H9 (cell line): Measurements from ENCODE around the gene DIAPH3. TPM values are rescaled to one million over a fixed set of nuclear protein-coding genes. Genes with fewer than 3 reads are reported as not detected.

ENCODE experiments used
- DNase-seq: peaks from one replicate; pipeline ENCODE4 v3.0.0-alpha.2; 2017
- H2AFZ ChIP-seq: one replicate; pipeline ENCODE4 v1.6.1; 2013; ENCODE audit warnings: mild to moderate bottlenecking, low read length, control low read depth, moderate library complexity
- H2AK5ac ChIP-seq: 2 replicates; pipeline ENCODE4 v1.6.1; 2013; ENCODE audit warnings: low read length, control low read depth, mixed read lengths; ENCODE audit not compliant: insufficient read length
- H2BK120ac ChIP-seq: one replicate; pipeline ENCODE4 v1.6.1; 2013; ENCODE audit warnings: low read depth, mild to moderate bottlenecking, low read length, control low read depth, inconsistent platforms; ENCODE audit not compliant: poor library complexity, severe bottlenecking
- H2BK12ac ChIP-seq: 2 replicates; pipeline ENCODE4 v1.6.1; 2013; ENCODE audit warnings: low read length, control low read depth, mixed read lengths, low read depth; ENCODE audit not compliant: insufficient read length
- H2BK15ac ChIP-seq: 2 replicates; pipeline ENCODE4 v1.6.1; 2013; ENCODE audit warnings: low read depth, low read length, control low read depth
- H2BK20ac ChIP-seq: one replicate; pipeline ENCODE4 v1.6.1; 2013; ENCODE audit warnings: low read depth, mild to moderate bottlenecking, low read length, control low read depth, inconsistent platforms; ENCODE audit not compliant: poor library complexity, severe bottlenecking
- H2BK5ac ChIP-seq: 2 replicates; pipeline ENCODE4 v1.6.1; 2013; ENCODE audit warnings: low read length, control low read depth, mixed read lengths; ENCODE audit not compliant: insufficient read length
- H3K14ac ChIP-seq: 2 replicates; pipeline ENCODE4 v1.6.1; 2013; ENCODE audit warnings: low read length, control low read depth; ENCODE audit not compliant: insufficient read depth
- H3K18ac ChIP-seq: 2 replicates; pipeline ENCODE4 v1.6.1; 2013; ENCODE audit warnings: low read depth, mild to moderate bottlenecking, mixed read lengths, low read length, control low read depth; ENCODE audit not compliant: insufficient read length
- H3K23ac ChIP-seq: 2 replicates; pipeline ENCODE4 v1.6.1; 2013; ENCODE audit warnings: low read length, control low read depth, mixed read lengths, low read depth; ENCODE audit not compliant: insufficient read length
- H3K23me2 ChIP-seq: 2 replicates; pipeline ENCODE4 v1.6.1; 2013; ENCODE audit warnings: low read depth, mild to moderate bottlenecking, mixed read lengths, low read length, control low read depth; ENCODE audit not compliant: insufficient read length, poor library complexity, severe bottlenecking
- H3K27ac ChIP-seq: 2 replicates; pipeline ENCODE4 v1.5.1; 2013; ENCODE audit warnings: low read length, control low read depth, mixed read lengths, low read depth; ENCODE audit not compliant: insufficient read length
- H3K27me3 ChIP-seq: 2 replicates; pipeline ENCODE4 v1.6.1; 2013; ENCODE audit warnings: low read length, control low read depth, inconsistent platforms; ENCODE audit not compliant: insufficient read depth
- H3K4ac ChIP-seq: 2 replicates; pipeline ENCODE4 v1.6.1; 2013; ENCODE audit warnings: low read depth, mild to moderate bottlenecking, control low read depth, inconsistent platforms, low read length, moderate library complexity
- H3K4me1 ChIP-seq: 2 replicates; pipeline ENCODE4 v1.6.1; 2013; ENCODE audit warnings: low read length, control low read depth, inconsistent platforms; ENCODE audit not compliant: insufficient read depth
- H3K4me2 ChIP-seq: 2 replicates; pipeline ENCODE4 v1.6.1; 2013; ENCODE audit warnings: low read length, control low read depth, mixed read lengths; ENCODE audit not compliant: insufficient read length, insufficient read depth
- H3K56ac ChIP-seq: 2 replicates; pipeline ENCODE4 v1.6.1; 2013; ENCODE audit warnings: low read depth, mild to moderate bottlenecking, mixed read lengths, low read length, control low read depth; ENCODE audit not compliant: insufficient read length
- H3K79me1 ChIP-seq: 2 replicates; pipeline ENCODE4 v1.6.1; 2013; ENCODE audit warnings: low read depth, mild to moderate bottlenecking, moderate library complexity, low read length, control low read depth, inconsistent platforms; ENCODE audit not compliant: insufficient read depth, poor library complexity, severe bottlenecking
- H3K79me2 ChIP-seq: 2 replicates; pipeline ENCODE4 v1.6.1; 2013; ENCODE audit warnings: low read length, control low read depth, inconsistent platforms; ENCODE audit not compliant: insufficient read depth
- H3K9ac ChIP-seq: 2 replicates; pipeline ENCODE4 v1.6.1; 2013; ENCODE audit warnings: low read length, control low read depth, mixed read lengths; ENCODE audit not compliant: insufficient read length; ENCODE audit errors: extremely low read depth
- H3K9me3 ChIP-seq: one replicate; pipeline ENCODE4 v1.6.1; 2013; ENCODE audit warnings: low read depth, low read length, inconsistent platforms; ENCODE audit not compliant: control insufficient read depth
- H3T11ph ChIP-seq: one replicate; pipeline ENCODE4 v1.6.1; 2013; ENCODE audit warnings: mild to moderate bottlenecking, low read length, control low read depth, inconsistent platforms
- H4K20me1 ChIP-seq: one replicate; pipeline ENCODE4 v1.6.1; 2013; ENCODE audit not compliant: control insufficient read depth, insufficient read length, insufficient read depth
- H4K5ac ChIP-seq: 2 replicates; pipeline ENCODE4 v1.6.1; 2013; ENCODE audit warnings: low read depth, mild to moderate bottlenecking, mixed read lengths, low read length, control low read depth; ENCODE audit not compliant: insufficient read length
- H4K8ac ChIP-seq: replicated peaks from 2 replicates; pipeline ENCODE4 v1.6.1; 2013; ENCODE audit warnings: low read length, control low read depth, mixed read lengths, low read depth; ENCODE audit not compliant: insufficient read length
- H4K91ac ChIP-seq: 2 replicates; pipeline ENCODE4 v1.6.1; 2013; ENCODE audit warnings: low read depth, mild to moderate bottlenecking, moderate library complexity, mixed read lengths, low read length, control low read depth; ENCODE audit not compliant: insufficient read length
- H3K27ac Mint-ChIP-seq, 3 experiments: 2 replicates in 2 of 3; 3 replicates in 1 of 3; pipeline ENCODE4 v1.8.0; 2020 to 2021; ENCODE audit warnings: mixed read lengths in 3 of 3, mild to moderate bottlenecking in 1 of 3, moderate library complexity in 1 of 3
- H3K27me3 Mint-ChIP-seq: 2 replicates; pipeline ENCODE4 v1.8.0; 2021; ENCODE audit warnings: low read depth, mild to moderate bottlenecking, moderate library complexity, mixed read lengths
- H3K36me3 Mint-ChIP-seq, 3 experiments: 2 replicates in 2 of 3; 3 replicates in 1 of 3; pipeline ENCODE4 v1.8.0; 2020 to 2021; ENCODE audit warnings: low read depth in 3 of 3, mixed read lengths in 3 of 3; ENCODE audit not compliant: insufficient read depth in 1 of 3
- H3K4me1 Mint-ChIP-seq, 2 experiments: 2 replicates each; pipeline ENCODE4 v1.8.0; 2020; ENCODE audit warnings: mixed read lengths in 2 of 2
- H3K4me3 Mint-ChIP-seq, 2 experiments: 2 replicates in 1 of 2; 3 replicates in 1 of 2; pipeline ENCODE4 v1.8.0; 2020 to 2021; ENCODE audit warnings: mild to moderate bottlenecking in 2 of 2, mixed read lengths in 2 of 2, moderate library complexity in 1 of 2
- H3K9me3 Mint-ChIP-seq, 2 experiments: 2 replicates in 1 of 2; 3 replicates in 1 of 2; pipeline ENCODE4 v1.8.0; 2020; ENCODE audit warnings: mild to moderate bottlenecking in 2 of 2, mixed read lengths in 2 of 2, moderate library complexity in 1 of 2
- CTCF ChIP-seq: fragments of 200-600 bp; sonication (generic); conservative IDR thresholded peaks from 3 replicates; pipeline ENCODE4 v1.8.0; 2021; ENCODE audit warnings: antibody characterized with exemption, mild to moderate bottlenecking
- WGBS: extraction: QIAGEN DNeasy Blood & Tissue Kit; methylation state at CpG from one replicate; pipeline ENCODE4 v1.1.7; 2013; ENCODE audit warnings: missing lambda C conversion rate, low lambda C conversion rate, mixed read lengths; ENCODE audit not compliant: insufficient read length; ENCODE audit errors: extremely low coverage; 5-methylcytosine and 5-hydroxymethylcytosine counted together
- total RNA-seq: library from RNA; stranded (reverse); gene quantifications from 2 replicates; pipeline ENCODE4 v1.2.1, GENCODE V29; 2021

DIAPH3 gene
- total RNA-seq, 1 experiment from 2014 or later = 23.1 TPM

DNA sequence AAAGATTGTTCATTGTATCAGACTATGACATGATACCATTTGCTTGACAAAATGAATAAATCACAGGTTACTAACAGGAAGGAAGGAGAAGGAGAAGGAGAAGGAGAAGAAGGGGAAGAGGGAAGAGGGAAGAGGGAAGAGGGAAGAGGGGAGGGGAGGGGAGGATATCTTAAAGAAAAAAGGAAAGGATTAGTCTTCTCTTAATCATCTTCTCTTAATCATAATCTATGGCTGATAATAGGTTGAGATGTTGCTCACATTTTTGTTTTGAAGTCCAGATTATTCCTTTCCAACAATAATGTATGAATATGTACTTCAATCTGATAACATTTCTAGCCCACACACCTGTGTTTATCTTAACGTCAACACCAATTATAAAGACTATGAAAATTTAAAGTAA is 25.1 kb downstream of the DIAPH3 start:
- no peak overlapping the region for H2BK120ac ChIP-seq
- H3K4me2 ChIP-seq = no peak overlapping the region
- H3K4me1 Mint-ChIP-seq = peaks cover 18 to 24% of the 10 kb centered on the region in 2 experiments
- no peak overlapping the region for H2BK12ac ChIP-seq
- no peak overlapping the region for H4K91ac ChIP-seq
- no peaks in the 10 kb centered on the region for H3K23me2 ChIP-seq
- no peak overlapping the region for H3K27ac Mint-ChIP-seq
- no peak overlapping the region for H4K8ac ChIP-seq
- H2BK15ac ChIP-seq = no peak overlapping the region
- H3K4ac ChIP-seq = no peak overlapping the region
- H3K9ac ChIP-seq = no peak overlapping the region
- no peak overlapping the region for H3K27ac ChIP-seq
- H3K56ac ChIP-seq = no peak overlapping the region
- WGBS = no CpG with 5 or more reads among the region's 1 CpG
- no peak overlapping the region for H3T11ph ChIP-seq
- no peak for DNase-seq
- no peak overlapping the region for H3K18ac ChIP-seq
- no peak overlapping the region for H3K14ac ChIP-seq
- peaks cover 8% of the 10 kb centered on the region; the same call in 1 of the 2 replicates for H3K79me2 ChIP-seq
- H2BK5ac ChIP-seq = no peak overlapping the region
- H2BK20ac ChIP-seq = no peak overlapping the region
- H3K4me3 Mint-ChIP-seq = no peak overlapping the region
- no peak overlapping the region for H2AFZ ChIP-seq
- no peaks in the 10 kb centered on the region for H3K9me3 ChIP-seq
- no peak for TF ChIP-seq CTCF
- H4K20me1 ChIP-seq = no peaks in the 10 kb centered on the region
- peaks cover 3% of the 10 kb centered on the region; the same call in 1 of the 2 replicates for H3K4me1 ChIP-seq
- H3K36me3 Mint-ChIP-seq = peaks cover 0 to 5% (median 0%) of the 10 kb centered on the region in 3 experiments; a peak in 3 of 7 replicates
- H3K27me3 Mint-ChIP-seq = no peaks in the 10 kb centered on the region
- H3K27me3 ChIP-seq = no peaks in the 10 kb centered on the region
- H2AK5ac ChIP-seq = no peak overlapping the region
- H3K79me1 ChIP-seq = peaks cover 4% of the 10 kb centered on the region
- H4K5ac ChIP-seq = no peak overlapping the region
- no peak overlapping the region for H3K23ac ChIP-seq
- no peaks in the 10 kb centered on the region for H3K9me3 Mint-ChIP-seq
